Measurements from ENCODE around the gene ENTPD5.

DNA sequence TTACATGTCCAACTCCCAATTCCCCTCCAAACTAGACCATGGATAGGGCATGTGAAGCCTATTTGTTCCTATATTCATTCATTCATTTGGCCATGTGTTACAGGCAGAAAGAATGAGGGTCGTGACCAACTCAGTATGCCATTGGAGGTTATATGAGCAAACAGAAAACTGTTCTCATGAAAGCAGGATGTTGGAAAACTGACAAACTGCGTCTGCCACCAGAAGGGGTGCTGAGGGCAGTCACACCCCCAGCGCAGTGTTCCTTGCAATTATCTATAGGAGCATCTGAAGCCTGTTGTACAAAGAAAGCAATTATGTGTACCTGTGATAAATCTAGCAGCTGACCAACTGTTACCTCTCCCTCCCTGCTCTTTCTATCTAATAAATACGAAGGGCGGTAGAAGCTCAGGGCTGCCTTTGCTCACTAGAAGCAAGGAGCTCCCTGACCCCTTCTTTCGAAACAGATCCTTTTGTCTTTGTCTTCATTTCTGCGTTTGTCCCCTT, 21.1 kb downstream of the ENTPD5 start:
- no peak for TF ChIP-seq CTCF (IDR thresholded peaks at IDR 0.05; ENCODE audit: insufficient read depth, low read length)
- TF ChIP-seq POLR2AphosphoS5 (IDR thresholded peaks at IDR 0.05; ENCODE audit: low read depth), result no peak
- no peak for TF ChIP-seq REST (IDR thresholded peaks at IDR 0.05; ENCODE audit: insufficient replicate concordance, low read depth)
- no peak for TF ChIP-seq GABPA (IDR thresholded peaks at IDR 0.05; ENCODE audit: low read depth)
- no peak for TF ChIP-seq SPI1 (IDR thresholded peaks at IDR 0.05; ENCODE audit: borderline replicate concordance, low read depth)
